Neural progenitor cell (in vitro differentiated cells): ENCODE measurements around the gene SPTBN5.

Source experiments
- EZH2phosphoT487 ChIP-seq: fragments of 200-600 bp; sonication (generic); IDR thresholded peaks from 2 replicates; pipeline ENCODE4 v1.6.1; 2017; ENCODE audit warnings: antibody characterized with exemption
- TF ChIP-seq, protein P1 (sequence below): fragments of 200-600 bp; sonication (generic); IDR thresholded peaks from 2 replicates; pipeline ENCODE4 v1.5.1; 2017; ENCODE audit warnings: antibody characterized with exemption, mild to moderate bottlenecking

DNA sequence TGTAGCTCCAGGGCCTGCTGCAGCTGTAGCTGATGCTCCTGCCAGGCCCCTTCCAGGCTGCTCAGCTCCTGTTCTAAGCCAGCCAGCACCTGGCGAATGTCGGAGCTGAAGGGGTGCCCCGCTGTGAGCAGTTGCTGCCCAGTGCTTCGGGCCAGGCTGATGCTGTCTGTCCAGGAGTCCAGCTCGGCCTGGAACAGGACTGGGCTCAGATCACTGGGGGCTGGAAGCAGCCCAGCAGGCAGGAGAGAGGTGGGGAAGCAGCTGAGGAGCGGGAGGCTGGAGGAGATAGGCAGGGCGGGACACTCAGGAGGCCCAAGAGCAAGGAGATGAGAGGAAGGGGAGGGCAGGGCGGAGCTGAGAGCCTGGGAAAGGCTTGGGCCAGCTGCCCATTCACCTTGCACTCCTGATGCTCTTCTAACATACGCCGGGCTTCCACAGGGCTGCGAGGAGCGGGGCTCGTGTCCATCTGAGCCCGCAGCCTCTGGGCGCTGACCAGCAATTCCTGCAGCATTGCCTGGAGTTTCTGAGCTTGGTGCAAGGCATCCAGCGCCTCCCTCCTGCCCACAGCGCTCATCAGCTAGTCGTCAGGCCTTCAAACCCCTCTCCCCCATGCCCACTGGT is 32.0 kb downstream of the SPTBN5 start:
- TF ChIP-seq EZH2phosphoT487 = no peak
- TF ChIP-seq, protein P1, sequence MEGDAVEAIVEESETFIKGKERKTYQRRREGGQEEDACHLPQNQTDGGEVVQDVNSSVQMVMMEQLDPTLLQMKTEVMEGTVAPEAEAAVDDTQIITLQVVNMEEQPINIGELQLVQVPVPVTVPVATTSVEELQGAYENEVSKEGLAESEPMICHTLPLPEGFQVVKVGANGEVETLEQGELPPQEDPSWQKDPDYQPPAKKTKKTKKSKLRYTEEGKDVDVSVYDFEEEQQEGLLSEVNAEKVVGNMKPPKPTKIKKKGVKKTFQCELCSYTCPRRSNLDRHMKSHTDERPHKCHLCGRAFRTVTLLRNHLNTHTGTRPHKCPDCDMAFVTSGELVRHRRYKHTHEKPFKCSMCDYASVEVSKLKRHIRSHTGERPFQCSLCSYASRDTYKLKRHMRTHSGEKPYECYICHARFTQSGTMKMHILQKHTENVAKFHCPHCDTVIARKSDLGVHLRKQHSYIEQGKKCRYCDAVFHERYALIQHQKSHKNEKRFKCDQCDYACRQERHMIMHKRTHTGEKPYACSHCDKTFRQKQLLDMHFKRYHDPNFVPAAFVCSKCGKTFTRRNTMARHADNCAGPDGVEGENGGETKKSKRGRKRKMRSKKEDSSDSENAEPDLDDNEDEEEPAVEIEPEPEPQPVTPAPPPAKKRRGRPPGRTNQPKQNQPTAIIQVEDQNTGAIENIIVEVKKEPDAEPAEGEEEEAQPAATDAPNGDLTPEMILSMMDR = no peak
